HepG2 (cell line): Measurements from ENCODE around the gene SH3BGRL2. TPM values are rescaled to one million over a fixed set of nuclear protein-coding genes. Genes with fewer than 3 reads are reported as not detected.

ENCODE experiments used
- CHD4 ChIP-seq: fragments of 200-600 bp; sonication (generic); IDR thresholded peaks from 2 replicates; pipeline ENCODE4 v1.7.0; 2017; ENCODE audit warnings: mild to moderate bottlenecking, low read length, borderline replicate concordance
- EHMT2 ChIP-seq: fragments of 200-600 bp; sonication (generic); IDR thresholded peaks from 2 replicates; pipeline ENCODE4 v1.7.0; 2017; ENCODE audit warnings: antibody characterized with exemption, low read depth, low read length, borderline replicate concordance
- GATAD2A ChIP-seq: IDR thresholded peaks from 2 replicates; pipeline ENCODE4 v1.6.1; 2016
- JUNB ChIP-seq: sonication (generic); formaldehyde crosslinking; IDR thresholded peaks from 2 replicates; pipeline ENCODE4 v1.8.0; 2022; ENCODE audit warnings: missing genetic modification reagents, mild to moderate bottlenecking, borderline replicate concordance
- KDM5A ChIP-seq: fragments of 200-600 bp; sonication (generic); IDR thresholded peaks from 2 replicates; pipeline ENCODE4 v1.7.0; 2018; ENCODE audit warnings: antibody characterized with exemption, mild to moderate bottlenecking, low read length, borderline replicate concordance
- NCOR1 ChIP-seq: fragments of 200-600 bp; sonication (generic); IDR thresholded peaks from 2 replicates; pipeline ENCODE4 v1.7.0; 2017; ENCODE audit warnings: antibody characterized with exemption, low read length, borderline replicate concordance
- SOX6 ChIP-seq, 2 experiments: fragments of 450-650 bp in 1 of 2; sonication (generic) in 1 of 2; formaldehyde crosslinking in 1 of 2; IDR thresholded peaks; 2 replicates each; pipeline versions ENCODE4 v1.4.0 to v1.6.1; 2017 to 2020; ENCODE audit warnings: antibody characterized with exemption in 1 of 2, mild to moderate bottlenecking in 1 of 2, missing genetic modification reagents in 1 of 2
- ZNF562 ChIP-seq: sonication (generic); formaldehyde crosslinking; IDR thresholded peaks from 2 replicates; pipeline ENCODE4 v1.8.0; 2022; ENCODE audit warnings: missing genetic modification reagents, borderline replicate concordance
- polyA plus RNA-seq, 8 experiments: library from polyadenylated mRNA; depleted of rRNA in 3 of 8; stranded (reverse) in 7 of 8; unstranded in 1 of 8; fragments of >200 nt; fragmentation: Illumina TruSeq in 4 of 8; extraction: Trizol in 4 of 8; gene quantifications; 2 replicates each; pipeline versions ENCODE4 v1.2.1 to v1.2.3, GENCODE V29; 2011 to 2016; ENCODE audit warnings: low read depth in 4 of 8, missing spikeins in 1 of 8, mixed read lengths in 1 of 8; ENCODE audit not compliant: insufficient read depth in 1 of 8
- total RNA-seq, 5 experiments: library from RNA; depleted of rRNA; stranded (reverse); fragments of >200 nt; fragmentation: Illumina TruSeq; extraction: Trizol; gene quantifications; 2 replicates each; pipeline ENCODE4 v1.2.3, GENCODE V29; 2016; ENCODE audit warnings: low read depth in 1 of 5
- TF ChIP-seq, protein P1 (sequence below): sonication (generic); formaldehyde crosslinking; IDR thresholded peaks from 2 replicates; pipeline ENCODE4 v1.5.1; 2020; ENCODE audit warnings: mild to moderate bottlenecking, missing genetic modification reagents, borderline replicate concordance
- TF ChIP-seq, protein P2 (sequence below): sonication (generic); formaldehyde crosslinking; IDR thresholded peaks from 2 replicates; pipeline ENCODE4 v1.8.0; 2022; ENCODE audit warnings: missing genetic modification reagents, mild to moderate bottlenecking, moderate library complexity, borderline replicate concordance
- TF ChIP-seq, protein P3 (sequence below): sonication (generic); formaldehyde crosslinking; IDR thresholded peaks from 2 replicates; pipeline ENCODE4 v1.4.0; 2020; ENCODE audit warnings: missing genetic modification reagents
- TF ChIP-seq, protein P4 (sequence below): sonication (generic); formaldehyde crosslinking; IDR thresholded peaks from 2 replicates; pipeline ENCODE4 v1.4.0; 2020; ENCODE audit warnings: missing genetic modification reagents

Gene SH3BGRL2
- total and polyA plus RNA-seq, 2 of the 13 experiments (the other 11 are each of a cell fraction or from before 2014, with no cell fraction given) = 10.9 to 28.8 TPM

DNA sequence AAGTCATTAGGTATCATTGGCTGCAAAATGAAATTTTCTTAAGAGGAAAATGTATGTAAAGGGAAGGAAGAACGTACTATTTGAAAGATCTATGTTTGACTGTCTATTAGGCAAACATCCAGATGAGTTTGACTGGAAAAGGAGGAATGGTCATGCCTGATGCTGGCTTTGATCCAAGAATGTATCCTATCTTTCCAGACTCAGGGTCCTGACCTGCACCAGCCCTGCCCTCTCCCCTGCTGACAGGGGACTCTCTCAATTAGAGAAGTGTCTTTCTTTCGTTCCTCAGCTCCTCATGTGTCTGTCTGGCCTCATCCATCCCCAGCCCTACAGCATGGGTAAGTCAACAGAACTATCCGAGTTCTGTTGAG is 21.9 kb upstream of the SH3BGRL2 start (continued):
- TF ChIP-seq, protein P1, sequence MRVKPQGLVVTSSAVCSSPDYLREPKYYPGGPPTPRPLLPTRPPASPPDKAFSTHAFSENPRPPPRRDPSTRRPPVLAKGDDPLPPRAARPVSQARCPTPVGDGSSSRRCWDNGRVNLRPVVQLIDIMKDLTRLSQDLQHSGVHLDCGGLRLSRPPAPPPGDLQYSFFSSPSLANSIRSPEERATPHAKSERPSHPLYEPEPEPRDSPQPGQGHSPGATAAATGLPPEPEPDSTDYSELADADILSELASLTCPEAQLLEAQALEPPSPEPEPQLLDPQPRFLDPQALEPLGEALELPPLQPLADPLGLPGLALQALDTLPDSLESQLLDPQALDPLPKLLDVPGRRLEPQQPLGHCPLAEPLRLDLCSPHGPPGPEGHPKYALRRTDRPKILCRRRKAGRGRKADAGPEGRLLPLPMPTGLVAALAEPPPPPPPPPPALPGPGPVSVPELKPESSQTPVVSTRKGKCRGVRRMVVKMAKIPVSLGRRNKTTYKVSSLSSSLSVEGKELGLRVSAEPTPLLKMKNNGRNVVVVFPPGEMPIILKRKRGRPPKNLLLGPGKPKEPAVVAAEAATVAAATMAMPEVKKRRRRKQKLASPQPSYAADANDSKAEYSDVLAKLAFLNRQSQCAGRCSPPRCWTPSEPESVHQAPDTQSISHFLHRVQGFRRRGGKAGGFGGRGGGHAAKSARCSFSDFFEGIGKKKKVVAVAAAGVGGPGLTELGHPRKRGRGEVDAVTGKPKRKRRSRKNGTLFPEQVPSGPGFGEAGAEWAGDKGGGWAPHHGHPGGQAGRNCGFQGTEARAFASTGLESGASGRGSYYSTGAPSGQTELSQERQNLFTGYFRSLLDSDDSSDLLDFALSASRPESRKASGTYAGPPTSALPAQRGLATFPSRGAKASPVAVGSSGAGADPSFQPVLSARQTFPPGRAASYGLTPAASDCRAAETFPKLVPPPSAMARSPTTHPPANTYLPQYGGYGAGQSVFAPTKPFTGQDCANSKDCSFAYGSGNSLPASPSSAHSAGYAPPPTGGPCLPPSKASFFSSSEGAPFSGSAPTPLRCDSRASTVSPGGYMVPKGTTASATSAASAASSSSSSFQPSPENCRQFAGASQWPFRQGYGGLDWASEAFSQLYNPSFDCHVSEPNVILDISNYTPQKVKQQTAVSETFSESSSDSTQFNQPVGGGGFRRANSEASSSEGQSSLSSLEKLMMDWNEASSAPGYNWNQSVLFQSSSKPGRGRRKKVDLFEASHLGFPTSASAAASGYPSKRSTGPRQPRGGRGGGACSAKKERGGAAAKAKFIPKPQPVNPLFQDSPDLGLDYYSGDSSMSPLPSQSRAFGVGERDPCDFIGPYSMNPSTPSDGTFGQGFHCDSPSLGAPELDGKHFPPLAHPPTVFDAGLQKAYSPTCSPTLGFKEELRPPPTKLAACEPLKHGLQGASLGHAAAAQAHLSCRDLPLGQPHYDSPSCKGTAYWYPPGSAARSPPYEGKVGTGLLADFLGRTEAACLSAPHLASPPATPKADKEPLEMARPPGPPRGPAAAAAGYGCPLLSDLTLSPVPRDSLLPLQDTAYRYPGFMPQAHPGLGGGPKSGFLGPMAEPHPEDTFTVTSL (CRISPR knock-in tag) = peak; percentile 60; the same call in 1 of the 2 replicates
- TF ChIP-seq CHD4 (no peak), EHMT2 (peak; percentile 20; the same call in 1 of the 2 replicates), NCOR1 (0 out of 2 replicates have a peak, but pooled peaks have one; percentile 17), ZNF562 (no peak), GATAD2A (0 out of 2 replicates have a peak, but pooled peaks have one; percentile 33), KDM5A (no peak), SOX6 (IDR thresholded peaks at IDR 0.05) (no peak), SOX6 (CRISPR knock-in tag; IDR thresholded peaks at IDR 0.05) (peak; percentile 65), JUNB (no peak)
- TF ChIP-seq, protein P2, sequence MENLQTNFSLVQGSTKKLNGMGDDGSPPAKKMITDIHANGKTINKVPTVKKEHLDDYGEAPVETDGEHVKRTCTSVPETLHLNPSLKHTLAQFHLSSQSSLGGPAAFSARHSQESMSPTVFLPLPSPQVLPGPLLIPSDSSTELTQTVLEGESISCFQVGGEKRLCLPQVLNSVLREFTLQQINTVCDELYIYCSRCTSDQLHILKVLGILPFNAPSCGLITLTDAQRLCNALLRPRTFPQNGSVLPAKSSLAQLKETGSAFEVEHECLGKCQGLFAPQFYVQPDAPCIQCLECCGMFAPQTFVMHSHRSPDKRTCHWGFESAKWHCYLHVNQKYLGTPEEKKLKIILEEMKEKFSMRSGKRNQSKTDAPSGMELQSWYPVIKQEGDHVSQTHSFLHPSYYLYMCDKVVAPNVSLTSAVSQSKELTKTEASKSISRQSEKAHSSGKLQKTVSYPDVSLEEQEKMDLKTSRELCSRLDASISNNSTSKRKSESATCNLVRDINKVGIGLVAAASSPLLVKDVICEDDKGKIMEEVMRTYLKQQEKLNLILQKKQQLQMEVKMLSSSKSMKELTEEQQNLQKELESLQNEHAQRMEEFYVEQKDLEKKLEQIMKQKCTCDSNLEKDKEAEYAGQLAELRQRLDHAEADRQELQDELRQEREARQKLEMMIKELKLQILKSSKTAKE (CRISPR knock-in tag) = 0 out of 2 replicates have a peak, but pooled peaks have one; percentile 6
- TF ChIP-seq, protein P3, sequence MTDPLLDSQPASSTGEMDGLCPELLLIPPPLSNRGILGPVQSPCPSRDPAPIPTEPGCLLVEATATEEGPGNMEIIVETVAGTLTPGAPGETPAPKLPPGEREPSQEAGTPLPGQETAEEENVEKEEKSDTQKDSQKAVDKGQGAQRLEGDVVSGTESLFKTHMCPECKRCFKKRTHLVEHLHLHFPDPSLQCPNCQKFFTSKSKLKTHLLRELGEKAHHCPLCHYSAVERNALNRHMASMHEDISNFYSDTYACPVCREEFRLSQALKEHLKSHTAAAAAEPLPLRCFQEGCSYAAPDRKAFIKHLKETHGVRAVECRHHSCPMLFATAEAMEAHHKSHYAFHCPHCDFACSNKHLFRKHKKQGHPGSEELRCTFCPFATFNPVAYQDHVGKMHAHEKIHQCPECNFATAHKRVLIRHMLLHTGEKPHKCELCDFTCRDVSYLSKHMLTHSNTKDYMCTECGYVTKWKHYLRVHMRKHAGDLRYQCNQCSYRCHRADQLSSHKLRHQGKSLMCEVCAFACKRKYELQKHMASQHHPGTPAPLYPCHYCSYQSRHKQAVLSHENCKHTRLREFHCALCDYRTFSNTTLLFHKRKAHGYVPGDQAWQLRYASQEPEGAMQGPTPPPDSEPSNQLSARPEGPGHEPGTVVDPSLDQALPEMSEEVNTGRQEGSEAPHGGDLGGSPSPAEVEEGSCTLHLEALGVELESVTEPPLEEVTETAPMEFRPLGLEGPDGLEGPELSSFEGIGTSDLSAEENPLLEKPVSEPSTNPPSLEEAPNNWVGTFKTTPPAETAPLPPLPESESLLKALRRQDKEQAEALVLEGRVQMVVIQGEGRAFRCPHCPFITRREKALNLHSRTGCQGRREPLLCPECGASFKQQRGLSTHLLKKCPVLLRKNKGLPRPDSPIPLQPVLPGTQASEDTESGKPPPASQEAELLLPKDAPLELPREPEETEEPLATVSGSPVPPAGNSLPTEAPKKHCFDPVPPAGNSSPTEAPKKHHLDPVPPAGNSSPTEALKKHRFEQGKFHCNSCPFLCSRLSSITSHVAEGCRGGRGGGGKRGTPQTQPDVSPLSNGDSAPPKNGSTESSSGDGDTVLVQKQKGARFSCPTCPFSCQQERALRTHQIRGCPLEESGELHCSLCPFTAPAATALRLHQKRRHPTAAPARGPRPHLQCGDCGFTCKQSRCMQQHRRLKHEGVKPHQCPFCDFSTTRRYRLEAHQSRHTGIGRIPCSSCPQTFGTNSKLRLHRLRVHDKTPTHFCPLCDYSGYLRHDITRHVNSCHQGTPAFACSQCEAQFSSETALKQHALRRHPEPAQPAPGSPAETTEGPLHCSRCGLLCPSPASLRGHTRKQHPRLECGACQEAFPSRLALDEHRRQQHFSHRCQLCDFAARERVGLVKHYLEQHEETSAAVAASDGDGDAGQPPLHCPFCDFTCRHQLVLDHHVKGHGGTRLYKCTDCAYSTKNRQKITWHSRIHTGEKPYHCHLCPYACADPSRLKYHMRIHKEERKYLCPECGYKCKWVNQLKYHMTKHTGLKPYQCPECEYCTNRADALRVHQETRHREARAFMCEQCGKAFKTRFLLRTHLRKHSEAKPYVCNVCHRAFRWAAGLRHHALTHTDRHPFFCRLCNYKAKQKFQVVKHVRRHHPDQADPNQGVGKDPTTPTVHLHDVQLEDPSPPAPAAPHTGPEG (CRISPR knock-in tag) = no peak
- TF ChIP-seq, protein P4, sequence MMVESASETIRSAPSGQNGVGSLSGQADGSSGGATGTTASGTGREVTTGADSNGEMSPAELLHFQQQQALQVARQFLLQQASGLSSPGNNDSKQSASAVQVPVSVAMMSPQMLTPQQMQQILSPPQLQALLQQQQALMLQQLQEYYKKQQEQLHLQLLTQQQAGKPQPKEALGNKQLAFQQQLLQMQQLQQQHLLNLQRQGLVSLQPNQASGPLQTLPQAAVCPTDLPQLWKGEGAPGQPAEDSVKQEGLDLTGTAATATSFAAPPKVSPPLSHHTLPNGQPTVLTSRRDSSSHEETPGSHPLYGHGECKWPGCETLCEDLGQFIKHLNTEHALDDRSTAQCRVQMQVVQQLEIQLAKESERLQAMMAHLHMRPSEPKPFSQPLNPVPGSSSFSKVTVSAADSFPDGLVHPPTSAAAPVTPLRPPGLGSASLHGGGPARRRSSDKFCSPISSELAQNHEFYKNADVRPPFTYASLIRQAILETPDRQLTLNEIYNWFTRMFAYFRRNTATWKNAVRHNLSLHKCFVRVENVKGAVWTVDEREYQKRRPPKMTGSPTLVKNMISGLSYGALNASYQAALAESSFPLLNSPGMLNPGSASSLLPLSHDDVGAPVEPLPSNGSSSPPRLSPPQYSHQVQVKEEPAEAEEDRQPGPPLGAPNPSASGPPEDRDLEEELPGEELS = 0 out of 2 replicates have a peak, but pooled peaks have one; percentile 26
